ENCODE data around the gene CFAP410.
"Not testable (repeated sequence)": the region's sequence is repeated elsewhere in the genome, so short reads cannot be mapped to it uniquely, and the experiment has no call there.

CFAP410 gene

GRCh38 chr21:44368711-44369446 is 29.7 kb upstream of the CFAP410 start:
- no peak for DNase-seq

- DNase-seq = no peak
Measured at GRCh38 chr21:44366586-44367211, 27.5 kb upstream of the CFAP410 start.

- no peak for DNase-seq
Measured at GRCh38 chr21:44365967-44366585, 26.9 kb upstream of the CFAP410 start.

GRCh38 chr21:44365251-44365966 is 26.2 kb upstream of the CFAP410 start:
- no peak for DNase-seq

GRCh38 chr21:44364151-44365053 is 25.2 kb upstream of the CFAP410 start:
- no peak for DNase-seq

GRCh38 chr21:44363278-44363677 is 24.1 kb upstream of the CFAP410 start:
- no peak for DNase-seq

GRCh38 chr21:44361903-44362302 is 22.7 kb upstream of the CFAP410 start:
- not testable (repeated sequence) for DNase-seq

- DNase-seq = no peak
Measured at GRCh38 chr21:44360159-44360558, 21.0 kb upstream of the CFAP410 start.

GRCh38 chr21:44359396-44359795 is 20.2 kb upstream of the CFAP410 start:
- DNase-seq = no peak

GRCh38 chr21:44357064-44357837 is 18.1 kb upstream of the CFAP410 start:
- DNase-seq = no peak

GRCh38 chr21:44356636-44357035 is 17.4 kb upstream of the CFAP410 start:
- no peak for DNase-seq

- DNase-seq = no peak
Measured at GRCh38 chr21:44356160-44356559, 17.0 kb upstream of the CFAP410 start.

GRCh38 chr21:44354775-44355771 is 15.9 kb upstream of the CFAP410 start:
- no peak for DNase-seq

GRCh38 chr21:44354001-44354405 is 14.8 kb upstream of the CFAP410 start:
- DNase-seq = no peak

GRCh38 chr21:44353191-44353970 is 14.2 kb upstream of the CFAP410 start, which contains the start of gene TRPM2:
Gene TRPM2 (plus strand): TSS chr21:44353621. CDS start chr21:44353701, 80 bp downstream.
- DNase-seq = peak; percentile 26

GRCh38 chr21:44352253-44352860 is 13.2 kb upstream of the CFAP410 start:
- DNase-seq = no peak

- no peak for DNase-seq
Measured at GRCh38 chr21:44351535-44352252, 12.5 kb upstream of the CFAP410 start.

All from HCEC 1CT (cell line).